K562 (cell line): Measurements from ENCODE around the gene CEP131.

Experiments used
- TEAD1 ChIP-seq, 2 experiments: fragments of 450-650 bp in 1 of 2; sonication (generic) in 1 of 2; formaldehyde crosslinking; IDR thresholded peaks; 2 replicates each; pipeline versions ENCODE4 v1.4.0 to v1.8.0; 2020 to 2022; ENCODE audit warnings: mild to moderate bottlenecking in 2 of 2, missing genetic modification reagents in 1 of 2
- XRCC5 ChIP-seq: fragments of 200-400 bp; formaldehyde crosslinking; IDR thresholded peaks from 2 replicates; pipeline ENCODE4 v1.6.1; 2017; ENCODE audit warnings: low read depth, mild to moderate bottlenecking, low read length
- ZNF146 ChIP-seq: IDR thresholded peaks from one replicate; pipeline ENCODE4 v1.6.1; 2018; ENCODE audit warnings: missing compliant biosample characterization; ENCODE audit not compliant: unreplicated experiment

DNA sequence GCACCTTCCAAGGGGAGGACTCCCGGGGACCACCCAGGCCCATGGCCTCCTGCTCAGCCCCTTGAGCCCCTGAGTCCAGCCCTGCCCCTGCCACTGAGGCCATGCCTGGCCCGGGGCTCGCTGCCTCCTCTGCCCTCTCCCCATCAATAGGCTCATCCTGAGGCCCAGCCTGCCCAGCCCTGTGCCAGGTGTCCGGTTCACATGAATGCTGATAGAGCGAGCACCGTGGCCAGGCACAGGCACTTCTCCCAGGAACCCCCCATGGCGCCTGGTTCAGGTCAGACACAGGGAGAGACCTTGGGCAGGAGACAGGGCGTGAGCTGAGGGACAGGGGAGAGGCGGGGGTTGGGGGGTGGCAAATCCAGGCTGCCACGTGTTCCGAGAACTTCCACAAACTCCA is 60.3 kb downstream of the CEP131 start:
- TF ChIP-seq ZNF146 (no peak), XRCC5 (no peak), TEAD1 (CRISPR knock-in tag; IDR thresholded peaks at IDR 0.05) (no peak)
